Thyroid gland (tissue), 4 donors: ENCODE results near the gene ATRNL1. TPM values are rescaled to one million over a fixed set of nuclear protein-coding genes. Genes with fewer than 3 reads are reported as not detected.

Experiments used
- DNase-seq, 2 donors: peaks; one replicate each; pipeline ENCODE4 v3.0.0-alpha.2; 2019
- H3K27ac ChIP-seq, 3 donors: fragments of 200-600 bp; sonication (generic); 1 replicate in 2 of 3; 2 replicates in 1 of 3; pipeline ENCODE4 v1.5.1; 2016 to 2019; ENCODE audit warnings: mild to moderate bottlenecking in 1 of 3, moderate library complexity in 1 of 3
- H3K27me3 ChIP-seq: fragments of 200-600 bp; sonication (generic); one replicate; pipeline ENCODE4 v1.5.1; 2019
- H3K36me3 ChIP-seq, 2 donors: fragments of 200-600 bp; sonication (generic); one replicate each; pipeline ENCODE4 v1.5.1; 2016 to 2019
- H3K4me1 ChIP-seq, 2 donors: fragments of 200-600 bp; sonication (generic); one replicate each; pipeline ENCODE4 v1.5.1; 2017 to 2019
- H3K4me3 ChIP-seq, 3 donors: fragments of 200-600 bp; sonication (generic); replicated peaks in 1 of 3; 1 replicate in 2 of 3; 2 replicates in 1 of 3; pipeline ENCODE4 v1.5.1; 2016; ENCODE audit warnings: mild to moderate bottlenecking in 1 of 3
- H3K9me3 ChIP-seq: fragments of 200-600 bp; sonication (generic); one replicate; pipeline ENCODE4 v1.5.1; 2017
- CTCF ChIP-seq, 6 experiments: fragments of 200-600 bp in 3 of 6; fragments of 450-650 bp in 3 of 6; sonication (generic) in 3 of 6; IDR thresholded peaks; one replicate each; pipeline ENCODE4 v1.5.1; 2016 to 2019; ENCODE audit warnings: antibody characterized with exemption in 6 of 6, mild to moderate bottlenecking in 2 of 6, inconsistent platforms in 1 of 6, moderate library complexity in 1 of 6
- POLR2A ChIP-seq, 2 donors: fragments of 450-650 bp; IDR thresholded peaks; one replicate each; pipeline ENCODE4 v1.6.1; 2017; ENCODE audit warnings: antibody characterized with exemption in 2 of 2, mild to moderate bottlenecking in 2 of 2, moderate library complexity in 1 of 2
- WGBS, 2 donors: methylation state at CpG; one replicate each; pipeline ENCODE4 v1.1.5; 2017; 5-methylcytosine and 5-hydroxymethylcytosine counted together
- intact Hi-C: fragments of 100-400 bp; cut with DNase I; formaldehyde crosslinking; loops from one replicate; pipeline ENCODE4 v1.15.1; 2023
- total RNA-seq, 4 donors: library from RNA; depleted of rRNA; stranded (reverse); fragments of >200 nt; gene quantifications; one replicate each; pipeline ENCODE4 v1.2.3, GENCODE V29; 2016

The ATRNL1 gene
- total RNA-seq, 4 donors from 2014 or later: 2.3 to 6.3 (median 3.8) TPM

GRCh38 chr10:115566867-115567266, 473.7 kb downstream of the ATRNL1 start:
- 71 to 73% methylated on average over 2 of the region's 2 CpGs for WGBS, 2 donors
- Histone ChIP-seq H3K27me3 (no peaks in the 10 kb centered on the region), H3K27ac (no peak overlapping the region), H3K36me3 (no peaks in the 10 kb centered on the region), H3K4me1 (no peaks in the 10 kb centered on the region), H3K4me3 (no peak overlapping the region), H3K9me3 (no peaks in the 10 kb centered on the region)
- no peak for DNase-seq
- no peak for TF ChIP-seq CTCF (IDR thresholded peaks at IDR 0.05)
- TF ChIP-seq POLR2A (IDR thresholded peaks at IDR 0.05): no peak
- intact Hi-C loops: no loop called here

- no peak for DNase-seq
- Histone ChIP-seq H3K27me3 (no peaks in the 10 kb centered on the region), H3K4me3 (no peak overlapping the region), H3K9me3 (no peaks in the 10 kb centered on the region), H3K4me1 (no peaks in the 10 kb centered on the region), H3K27ac (no peak overlapping the region), H3K36me3 (no peaks in the 10 kb centered on the region)
- 64% methylated on average over 7 of the region's 7 CpGs for WGBS, 2 donors
- intact Hi-C loops: no loop called here
- TF ChIP-seq CTCF (IDR thresholded peaks at IDR 0.05) (no peak), POLR2A (IDR thresholded peaks at IDR 0.05) (no peak)
These were observed 479.7 kb downstream of the ATRNL1 start for GRCh38 chr10:115572740-115573455.

GRCh38 chr10:115580239-115580638, 487.1 kb downstream of the ATRNL1 start:
- WGBS, 2 donors: 87 to 90% methylated on average over 1 of the region's 1 CpG
- TF ChIP-seq POLR2A (IDR thresholded peaks at IDR 0.05) (no peak), CTCF (IDR thresholded peaks at IDR 0.05) (no peak)
- Histone ChIP-seq H3K36me3 (no peaks in the 10 kb centered on the region), H3K4me3 (no peak overlapping the region), H3K27ac (no peak overlapping the region), H3K27me3 (no peaks in the 10 kb centered on the region), H3K9me3 (no peaks in the 10 kb centered on the region), H3K4me1 (no peaks in the 10 kb centered on the region)
- no peak for DNase-seq
- intact Hi-C loops: no loop called here

GRCh38 chr10:115593060-115593459, 499.9 kb downstream of the ATRNL1 start:
- Histone ChIP-seq H3K4me1 (no peaks in the 10 kb centered on the region), H3K27ac (no peak overlapping the region), H3K4me3 (no peak overlapping the region), H3K36me3 (no peaks in the 10 kb centered on the region), H3K27me3 (no peaks in the 10 kb centered on the region), H3K9me3 (no peaks in the 10 kb centered on the region)
- TF ChIP-seq POLR2A (IDR thresholded peaks at IDR 0.05): no peak
- no peak for TF ChIP-seq CTCF (IDR thresholded peaks at IDR 0.05)
- intact Hi-C loops: no loop called here
- 80 to 94% methylated on average over 2 of the region's 2 CpGs for WGBS, 2 donors
- no peak for DNase-seq

GRCh38 chr10:115604627-115605026, 511.5 kb downstream of the ATRNL1 start:
- H3K4me1 ChIP-seq: no peaks in the 10 kb centered on the region
- no peak for DNase-seq
- H3K27me3 ChIP-seq: no peaks in the 10 kb centered on the region
- no peaks in the 10 kb centered on the region for H3K9me3 ChIP-seq
- TF ChIP-seq CTCF (IDR thresholded peaks at IDR 0.05): no peak
- no peak for TF ChIP-seq POLR2A (IDR thresholded peaks at IDR 0.05)
- no peak overlapping the region for H3K27ac ChIP-seq
- intact Hi-C loops: no loop called here
- H3K36me3 ChIP-seq: no peaks in the 10 kb centered on the region
- no peak overlapping the region for H3K4me3 ChIP-seq
- WGBS, 2 donors: 73 to 78% methylated on average over 2 of the region's 2 CpGs
